ENCODE measurements around the gene ATG2B.

ATG2B gene

DNA sequence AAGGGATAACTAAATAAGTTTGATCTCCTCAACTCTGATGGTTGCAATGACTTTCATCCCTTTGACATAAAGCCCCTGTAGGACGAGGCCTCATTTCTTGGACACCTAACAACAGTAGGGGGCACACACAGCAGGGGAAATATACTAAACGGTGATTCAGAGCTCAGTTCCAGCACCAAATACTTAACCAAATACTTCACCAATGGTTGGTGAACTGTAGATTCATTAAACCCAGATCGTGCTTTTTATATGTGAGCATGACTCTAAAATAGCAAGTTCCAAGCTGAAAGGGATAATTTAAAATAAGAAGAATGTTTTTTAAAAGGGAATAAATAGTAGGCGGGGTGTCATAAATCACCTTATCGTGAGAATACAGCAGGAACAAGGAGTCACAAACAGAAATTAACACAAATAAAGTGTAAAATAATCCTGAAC lies 53.2 kb downstream of the ATG2B start:
- DNase-seq (ENCODE audit: low read depth in 2 of 2), result no peak

DNA sequence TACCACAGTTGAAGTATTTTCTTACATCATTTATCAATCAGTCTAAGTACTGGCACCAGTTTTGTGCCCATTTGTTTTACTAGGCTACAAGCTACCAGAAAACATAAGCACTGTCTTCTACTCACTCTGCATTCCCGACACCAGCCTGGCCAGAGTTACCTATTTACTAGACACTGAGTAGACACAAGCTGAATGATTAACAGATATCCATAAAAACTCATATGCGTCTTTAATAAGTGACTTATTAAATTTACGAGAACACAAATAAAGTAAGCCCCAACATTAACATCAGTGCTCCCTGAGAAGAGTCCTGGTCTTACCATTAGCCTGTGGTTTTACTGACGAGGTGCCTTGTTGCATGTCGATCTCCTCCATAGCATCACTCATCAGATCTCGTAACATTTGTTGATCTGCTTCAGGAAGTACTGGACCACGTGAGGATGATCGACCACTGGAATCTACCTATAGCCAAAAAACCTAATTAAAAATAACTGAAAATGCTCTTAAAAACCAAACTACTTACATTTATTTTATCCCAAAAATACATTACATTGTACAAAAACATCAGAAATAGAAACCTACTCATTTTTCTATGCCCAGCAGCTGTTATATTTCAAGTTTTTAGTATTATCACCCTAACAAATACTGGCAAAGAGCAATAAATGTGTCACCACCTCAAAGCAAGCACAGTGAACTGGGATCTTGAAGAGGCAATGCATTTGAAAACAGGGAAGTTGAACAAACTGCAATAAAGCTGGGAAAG lies 53.8 kb downstream of the ATG2B start:
- DNase-seq (ENCODE audit: low read depth in 2 of 2), result no peak

DNA sequence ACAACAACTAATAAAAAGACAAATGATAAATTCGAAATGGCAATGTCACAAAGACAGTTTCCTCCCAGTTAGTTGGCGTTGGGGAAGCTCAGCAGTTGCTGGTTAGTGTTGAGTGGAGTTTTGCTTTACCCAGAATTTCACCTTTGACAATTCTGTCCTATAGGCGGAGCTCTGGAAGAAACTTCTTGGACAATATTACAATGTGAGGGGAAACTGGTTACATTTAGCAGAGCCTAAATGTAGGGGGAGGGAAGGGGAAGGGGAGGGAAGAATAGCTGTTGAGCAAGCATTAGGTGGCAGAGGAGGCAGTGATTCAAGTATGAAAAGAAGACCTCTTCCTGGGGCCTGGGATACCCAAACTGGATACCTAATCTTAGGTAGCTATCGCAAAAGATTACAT lies 55.7 kb downstream of the ATG2B start:
- DNase-seq (ENCODE audit: low read depth in 2 of 2), result no peak

DNA sequence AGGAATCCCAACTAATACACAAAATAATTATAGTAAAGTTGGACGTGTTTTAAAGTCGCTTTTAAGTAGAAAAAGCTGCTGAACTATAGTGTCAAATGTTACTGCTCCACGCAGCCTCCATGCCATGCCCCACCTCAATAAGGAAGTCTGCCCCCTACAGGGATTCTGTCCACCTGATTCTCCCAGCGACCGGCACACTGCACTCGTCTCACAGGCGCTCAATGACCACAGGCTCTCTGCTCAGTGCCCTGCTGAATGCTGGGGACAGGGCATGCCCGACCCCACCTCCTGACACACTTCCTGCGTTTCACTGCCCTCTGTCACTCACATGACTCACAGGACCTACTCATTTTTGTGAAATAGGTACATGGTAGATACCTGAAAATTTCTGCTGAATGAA lies 58.2 kb downstream of the ATG2B start:
- DNase-seq (ENCODE audit: low read depth in 2 of 2), result no peak

DNA sequence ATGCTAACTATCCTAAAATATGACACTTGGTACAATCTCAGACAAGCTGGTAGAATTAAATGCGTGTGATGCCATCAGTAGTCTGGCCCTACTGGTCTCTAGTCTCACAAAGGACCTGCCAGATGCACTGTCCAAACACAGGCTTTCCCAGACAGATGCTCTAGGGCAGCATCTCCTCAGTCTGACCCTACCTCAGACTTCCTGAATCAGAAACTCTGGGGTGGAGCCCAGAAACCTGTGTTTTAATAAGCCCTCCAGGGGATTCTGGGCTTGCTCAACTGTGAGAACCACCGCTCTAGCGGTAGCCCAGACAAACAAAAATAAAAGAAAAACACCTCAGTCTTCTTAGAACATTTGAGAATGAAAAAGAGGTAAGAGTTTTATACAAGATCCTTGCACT lies 59.2 kb downstream of the ATG2B start:
- DNase-seq (ENCODE audit: low read depth in 2 of 2), result no peak

DNA sequence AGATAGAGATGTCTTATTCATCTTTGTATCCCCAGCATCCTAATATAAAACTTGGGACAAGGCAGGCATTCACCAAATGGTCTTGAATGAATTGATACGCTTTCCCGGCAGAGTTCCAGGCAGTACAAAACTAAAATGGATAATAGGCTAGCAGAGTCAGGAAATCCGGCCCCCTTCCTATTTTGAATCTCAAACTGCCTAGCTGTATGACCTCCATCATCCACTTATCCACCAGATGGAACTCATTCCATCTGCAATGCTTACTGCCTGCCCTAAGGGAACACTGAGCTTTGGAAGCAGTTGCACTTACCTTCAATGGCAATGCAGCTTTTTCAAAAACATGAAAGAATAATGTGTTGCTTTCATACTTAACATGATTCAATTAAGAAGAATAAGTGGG lies 63.7 kb downstream of the ATG2B start:
- no peak for DNase-seq (ENCODE audit: low read depth in 2 of 2)

DNA sequence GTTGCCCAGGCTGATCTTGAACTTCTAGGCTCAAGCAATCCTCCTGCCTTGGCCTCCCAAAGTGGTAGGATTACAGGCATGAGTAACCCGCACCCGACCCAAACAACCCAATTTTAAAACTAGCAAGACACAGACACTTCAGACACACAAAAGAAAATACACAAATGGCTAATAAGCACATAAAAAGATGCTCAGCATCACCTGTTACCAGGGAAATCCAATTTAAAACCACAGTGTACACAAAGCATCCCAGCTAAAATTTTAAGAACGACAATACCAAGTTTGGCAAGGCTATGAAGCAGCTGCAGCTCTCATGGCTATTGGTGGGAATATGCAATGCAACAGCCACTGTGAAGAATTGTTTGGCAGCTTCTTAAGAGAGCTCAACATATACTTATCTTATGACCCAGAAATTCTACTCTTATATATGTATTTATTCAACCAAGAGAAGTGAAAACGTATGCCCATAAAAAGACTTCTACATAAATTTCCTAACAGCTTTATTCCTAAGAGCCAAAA lies 65.1 kb downstream of the ATG2B start:
- DNase-seq (ENCODE audit: low read depth in 2 of 2), result no peak

DNA sequence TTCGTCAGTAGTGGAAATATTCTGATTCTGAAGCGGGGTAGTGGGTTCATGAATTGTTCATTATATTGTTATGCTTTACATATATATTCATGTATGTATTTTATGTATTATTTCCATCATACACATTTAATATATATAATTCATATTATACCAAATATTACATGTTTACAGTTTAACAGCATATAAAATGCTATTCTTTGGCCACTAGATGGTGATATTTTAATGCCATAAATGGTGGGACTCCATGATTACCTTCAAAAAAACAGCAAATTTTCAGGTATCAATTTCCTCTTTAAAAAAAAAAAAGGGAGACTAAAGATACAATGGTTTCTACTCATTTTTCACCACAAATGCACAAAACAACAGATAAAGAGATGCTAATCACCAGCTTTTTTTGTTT lies 66.1 kb downstream of the ATG2B start:
- no peak for DNase-seq (ENCODE audit: low read depth in 2 of 2)

DNA sequence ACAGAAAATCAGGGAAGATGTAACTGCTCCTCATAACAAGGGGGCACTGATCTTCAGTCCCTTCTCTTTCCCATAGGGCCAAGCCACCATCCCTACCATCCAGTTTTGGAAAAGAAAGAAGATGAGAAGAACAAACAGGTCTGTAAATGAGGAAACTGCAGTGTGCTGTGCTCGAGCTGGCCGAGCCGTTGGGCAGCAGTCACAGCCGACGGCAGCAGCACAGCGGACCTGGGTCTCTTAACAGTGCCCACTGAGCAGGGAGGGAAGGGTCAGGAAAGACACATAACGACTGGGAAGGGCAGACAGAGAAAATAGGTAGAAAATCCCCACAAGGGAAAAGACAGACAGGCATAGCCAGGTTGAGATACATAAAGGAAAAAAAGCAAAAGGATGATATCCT lies 68.9 kb downstream of the ATG2B start:
- no peak for DNase-seq (ENCODE audit: low read depth in 2 of 2)

DNA sequence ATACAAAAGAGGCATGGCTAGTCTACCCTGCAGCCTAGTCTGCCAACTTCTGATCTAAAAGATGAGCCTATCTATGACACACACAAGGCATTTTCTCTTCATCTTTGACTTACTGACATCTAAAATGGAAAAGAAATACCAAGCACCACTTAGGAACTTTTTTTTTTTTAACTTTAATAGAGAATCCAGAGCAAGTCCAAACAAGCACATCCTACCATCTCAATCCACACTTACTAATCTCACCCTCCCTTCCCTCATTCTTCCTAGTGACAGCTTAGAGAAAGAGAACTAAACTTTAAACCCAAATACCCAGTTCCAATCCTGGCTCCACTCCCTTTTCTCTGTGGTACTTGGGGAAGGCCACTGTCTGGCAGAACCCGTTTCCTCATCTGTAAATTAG lies 75.3 kb downstream of the ATG2B start:
- no peak for DNase-seq (ENCODE audit: low read depth in 2 of 2)

DNA sequence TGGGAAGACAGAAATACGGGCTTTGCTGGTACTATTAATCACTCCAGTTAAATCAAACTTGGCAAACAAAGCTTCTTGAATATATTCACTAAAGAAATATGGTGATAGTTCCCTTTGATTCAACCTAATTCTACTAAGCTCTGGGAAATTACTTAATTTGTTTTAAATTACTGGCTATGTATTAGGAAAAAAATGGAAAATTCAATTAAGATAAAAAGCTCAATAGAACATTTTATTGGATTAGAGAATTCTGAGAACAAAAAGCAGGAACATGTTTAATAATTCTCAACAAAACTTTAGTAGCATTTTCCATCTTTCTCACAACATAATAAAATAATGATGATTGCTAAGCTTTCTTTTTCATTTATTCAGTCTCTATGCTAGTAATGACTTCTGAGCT lies 76.9 kb downstream of the ATG2B start:
- DNase-seq (ENCODE audit: low read depth in 2 of 2), result no peak

DNA sequence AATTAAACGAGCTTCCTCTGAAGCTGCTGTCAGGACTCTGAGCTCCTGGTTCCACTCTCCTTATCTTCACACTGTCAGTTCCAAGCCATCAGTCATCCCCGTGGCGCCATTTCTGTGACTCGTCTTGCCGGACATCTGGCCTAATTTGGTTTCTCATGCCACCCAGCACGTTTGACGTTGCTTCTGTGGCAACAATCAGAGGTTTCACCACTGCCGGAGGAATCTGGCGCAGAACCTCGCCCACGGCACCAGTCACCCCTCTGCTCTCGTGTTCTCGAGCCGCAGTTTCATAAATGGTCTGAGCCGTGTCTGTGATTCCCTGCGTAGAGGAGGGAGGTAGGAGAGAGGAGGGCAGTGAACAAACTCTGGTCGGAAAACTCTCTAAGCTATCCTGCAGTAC lies 77.5 kb downstream of the ATG2B start:
- DNase-seq (ENCODE audit: low read depth in 2 of 2), result no peak

DNA sequence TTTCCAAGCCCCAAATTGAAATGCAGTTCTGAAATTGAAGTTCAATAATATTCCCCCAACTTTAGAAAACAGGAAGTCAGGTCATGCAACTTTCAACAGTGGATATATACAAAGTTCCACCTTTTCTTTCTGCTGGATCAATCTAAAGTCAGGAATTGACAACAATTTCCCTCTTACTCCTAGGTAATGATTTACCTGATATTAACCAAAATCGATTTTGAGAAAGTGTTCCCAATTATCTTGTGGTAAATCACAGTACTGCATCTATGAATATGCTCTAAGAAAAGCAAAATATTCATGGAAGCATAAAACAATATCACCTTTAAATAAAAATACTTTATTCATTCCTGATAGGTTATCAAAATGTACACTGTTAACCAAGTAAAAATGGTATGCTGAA lies 78.7 kb downstream of the ATG2B start:
- no peak for DNase-seq (ENCODE audit: low read depth in 2 of 2)

DNA sequence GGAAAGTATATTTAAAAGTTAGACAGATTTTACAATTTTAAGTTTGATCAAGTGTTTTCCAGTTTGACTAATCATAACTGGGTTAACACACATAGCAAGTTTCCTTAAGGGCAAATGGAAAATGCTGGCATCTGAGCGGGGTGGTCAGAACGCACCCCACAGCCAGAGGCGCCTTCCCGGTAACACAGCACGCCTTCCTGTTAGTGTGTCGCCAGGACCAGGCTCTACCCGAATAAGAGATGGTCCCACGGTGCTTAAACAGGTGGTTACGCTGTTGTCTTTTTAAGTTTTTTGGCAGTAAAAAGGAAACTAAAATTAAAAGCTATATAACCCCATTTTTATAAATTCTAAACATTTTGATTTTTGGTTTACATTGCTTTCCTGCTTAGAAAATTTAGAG lies 79.1 kb downstream of the ATG2B start:
- DNase-seq (ENCODE audit: low read depth in 2 of 2), result no peak

DNA sequence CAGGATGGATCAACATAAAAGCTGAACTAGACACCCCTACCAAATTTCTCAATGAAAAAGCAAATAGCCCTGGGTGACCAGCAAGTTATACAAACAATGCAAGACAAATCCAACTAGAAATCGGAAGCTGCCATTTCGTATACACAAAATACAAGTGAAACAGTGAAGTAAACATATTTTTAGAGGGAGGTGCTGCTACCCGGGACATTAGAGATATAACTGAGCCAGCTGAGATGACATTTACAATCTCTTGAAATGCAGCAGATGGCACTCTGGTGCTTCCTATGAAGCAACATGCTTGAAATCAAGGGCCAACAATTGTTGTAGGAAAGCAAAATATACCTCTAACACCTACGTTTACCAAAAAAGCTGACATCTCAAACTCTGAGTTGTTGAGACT lies 81.7 kb downstream of the ATG2B start:
- no peak for DNase-seq (ENCODE audit: low read depth in 2 of 2)

DNA sequence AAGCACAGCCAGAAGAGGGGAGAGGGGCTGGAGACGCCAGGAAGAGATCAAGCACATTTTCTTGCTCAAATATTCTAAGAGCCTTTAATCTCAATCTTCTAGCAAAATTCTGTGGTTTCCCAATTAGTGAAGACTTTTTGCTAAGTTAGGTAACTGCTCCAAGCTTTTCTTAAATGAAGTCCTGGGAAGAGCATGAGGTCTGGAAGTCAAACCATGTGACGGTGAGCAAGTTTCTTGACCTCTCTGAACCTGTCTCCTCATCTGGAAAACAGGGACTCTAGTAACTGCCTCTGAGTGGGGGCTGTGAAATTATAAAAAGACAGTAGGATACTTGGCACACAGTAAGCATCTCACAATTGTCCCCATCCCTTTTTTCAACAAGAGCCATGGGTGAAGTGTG lies 83.0 kb downstream of the ATG2B start:
- no peak for DNase-seq (ENCODE audit: low read depth in 2 of 2)

DNA sequence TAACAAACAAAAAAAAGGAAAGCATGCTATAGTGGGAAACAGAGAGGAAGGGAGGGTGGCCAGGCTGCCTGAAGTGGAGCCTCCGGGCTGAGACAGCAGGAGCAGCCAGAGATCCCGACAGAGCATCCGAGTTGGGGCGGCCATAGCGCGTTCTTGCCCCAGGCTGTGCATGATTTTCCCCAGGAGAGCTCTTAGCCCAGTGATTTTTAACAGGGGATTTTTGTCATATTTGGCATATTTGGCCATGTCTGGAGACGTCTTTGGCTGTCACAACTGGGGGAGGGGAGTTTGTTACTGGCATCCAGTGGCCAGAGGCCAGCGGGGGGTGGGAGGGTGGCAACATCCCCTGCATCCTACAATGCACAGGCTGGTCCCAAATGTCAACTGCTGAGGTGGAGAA lies 83.6 kb downstream of the ATG2B start:
- DNase-seq (ENCODE audit: low read depth in 2 of 2), result no peak

DNA sequence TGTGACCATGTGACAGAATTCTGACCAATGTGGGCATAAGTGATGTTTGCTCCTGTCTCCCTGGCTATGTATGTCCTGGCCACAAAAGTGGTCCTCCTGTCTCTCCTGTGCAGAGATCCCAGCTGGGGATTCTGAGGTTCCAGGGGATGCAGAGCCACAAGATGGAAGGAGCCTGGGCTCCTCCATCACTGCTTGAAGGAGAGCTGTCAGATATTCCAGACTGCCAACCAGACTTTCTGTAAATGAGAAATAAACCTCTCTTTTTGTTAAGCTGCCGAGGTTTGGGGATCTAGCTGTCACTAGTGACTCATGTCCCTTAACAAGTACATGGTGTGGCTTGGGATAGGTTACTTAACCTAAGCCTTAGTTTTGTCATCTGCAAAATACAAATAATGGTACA lies 85.3 kb downstream of the ATG2B start:
- DNase-seq (ENCODE audit: low read depth in 2 of 2), result no peak

DNA sequence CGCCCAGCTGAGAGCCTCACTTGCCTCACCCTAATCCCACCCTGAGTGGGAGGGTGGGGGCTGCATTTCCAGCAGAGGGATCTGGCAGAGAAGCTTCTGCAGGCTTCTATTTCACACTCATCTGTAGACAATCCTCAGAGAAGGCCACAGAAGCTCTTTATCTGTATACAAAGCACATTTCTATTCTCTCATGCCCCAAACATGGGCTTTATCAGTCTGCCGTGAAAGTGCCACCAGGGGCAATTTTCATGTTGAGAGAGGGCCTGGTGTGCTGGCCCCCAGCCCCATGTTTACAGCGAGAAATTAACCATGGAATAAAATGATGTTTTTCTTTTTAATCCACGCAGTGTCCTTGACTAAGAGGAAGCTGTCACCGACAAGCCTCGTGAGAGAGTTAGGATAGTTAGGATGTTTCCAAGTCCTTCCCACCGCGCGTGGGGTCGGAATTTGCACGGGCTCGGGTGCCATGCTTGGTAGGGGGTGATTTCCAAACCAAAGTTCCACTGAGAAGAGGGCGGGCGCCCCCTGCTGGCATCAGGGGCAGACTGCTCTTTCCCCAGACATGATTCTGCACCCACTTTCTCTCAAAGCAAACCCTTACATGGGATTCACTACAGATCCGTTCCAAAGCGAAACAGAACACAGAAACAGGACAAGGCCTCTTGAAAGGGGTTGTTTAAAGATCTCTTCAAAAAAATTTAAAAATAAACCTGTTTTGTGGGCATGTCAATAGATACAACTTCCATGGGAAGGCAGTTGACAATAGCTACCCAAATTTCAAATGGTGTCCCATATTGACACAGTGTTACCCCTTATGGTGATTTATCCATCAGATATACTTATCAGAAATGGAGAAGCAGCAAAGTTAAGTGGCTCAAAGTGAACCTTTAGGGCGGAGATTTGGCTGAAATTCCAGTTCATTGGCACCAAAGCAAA lies 87.7 kb downstream of the ATG2B start:
- DNase-seq (ENCODE audit: low read depth in 2 of 2), result peak; percentile 20 to 28

DNA sequence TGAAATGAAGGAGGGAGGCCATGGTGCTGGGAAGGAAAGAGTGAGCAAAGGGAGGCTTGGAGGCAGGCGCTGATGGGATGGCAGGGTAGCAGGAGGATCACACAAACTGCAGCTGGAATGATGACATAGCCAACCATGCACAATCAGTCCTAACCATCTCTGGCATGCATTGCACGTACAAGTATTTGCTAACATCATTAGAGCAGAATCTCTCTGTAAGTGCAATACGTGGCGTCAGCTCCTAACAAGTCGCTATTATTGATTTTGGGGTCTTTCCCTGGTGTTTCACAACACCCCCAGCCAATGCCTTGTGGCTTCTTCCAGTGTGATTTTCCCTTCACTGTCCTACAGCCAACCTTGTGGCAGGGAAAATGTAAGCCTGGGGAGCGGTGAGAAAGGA lies 88.6 kb downstream of the ATG2B start:
- DNase-seq (ENCODE audit: low read depth in 2 of 2), result no peak

DNA sequence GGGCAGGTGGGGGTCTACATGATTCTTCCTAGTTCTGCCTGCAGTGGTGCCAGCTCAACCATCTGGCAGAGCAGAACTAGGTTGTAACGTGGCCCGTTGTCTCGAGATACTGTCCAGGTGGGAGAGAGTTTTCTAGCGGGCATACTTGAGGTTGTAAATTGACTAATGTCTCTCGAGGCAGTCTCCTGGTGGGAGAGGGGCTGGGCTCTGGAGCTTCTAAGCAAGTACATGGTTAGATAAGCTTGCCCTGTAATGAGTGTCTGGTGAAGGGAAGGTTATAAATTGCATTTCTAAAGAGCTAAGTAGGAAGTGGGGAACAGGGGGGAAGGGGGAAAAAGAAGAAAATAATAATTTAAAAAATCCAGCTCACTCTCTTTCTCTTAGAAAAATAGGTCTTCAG lies 89.0 kb downstream of the ATG2B start:
- DNase-seq (ENCODE audit: low read depth in 2 of 2), result no peak

DNA sequence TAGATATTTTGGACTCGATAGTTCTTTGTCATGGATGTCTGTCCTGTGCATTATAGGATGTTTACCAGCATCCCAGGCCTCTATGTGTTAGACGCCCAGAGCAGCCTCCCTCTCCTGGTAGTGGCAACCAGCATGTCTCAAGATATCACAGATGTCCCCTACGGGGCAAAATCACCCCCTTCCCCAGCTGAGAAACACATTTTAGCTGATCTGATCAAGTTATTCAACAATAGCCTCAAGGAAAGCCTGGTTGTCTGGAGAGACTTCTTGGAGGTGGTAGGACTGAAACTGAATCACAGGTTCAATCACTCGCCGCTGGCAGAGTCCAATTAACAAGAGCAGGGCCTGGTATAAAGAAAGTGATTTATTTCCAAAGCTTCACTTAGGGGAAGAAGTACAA lies 89.5 kb downstream of the ATG2B start:
- no peak for DNase-seq (ENCODE audit: low read depth in 2 of 2)
